EH (cell line): ENCODE results near the gene CALHM2.
"Not testable (repeated sequence)": the region's sequence is repeated elsewhere in the genome, so short reads cannot be mapped to it uniquely, and the experiment has no call there.

Source experiments
- DNase-seq: peaks from one replicate; pipeline ENCODE4 v3.0.0-alpha.2; 2015; ENCODE audit warnings: low read depth

Gene CALHM2

DNA sequence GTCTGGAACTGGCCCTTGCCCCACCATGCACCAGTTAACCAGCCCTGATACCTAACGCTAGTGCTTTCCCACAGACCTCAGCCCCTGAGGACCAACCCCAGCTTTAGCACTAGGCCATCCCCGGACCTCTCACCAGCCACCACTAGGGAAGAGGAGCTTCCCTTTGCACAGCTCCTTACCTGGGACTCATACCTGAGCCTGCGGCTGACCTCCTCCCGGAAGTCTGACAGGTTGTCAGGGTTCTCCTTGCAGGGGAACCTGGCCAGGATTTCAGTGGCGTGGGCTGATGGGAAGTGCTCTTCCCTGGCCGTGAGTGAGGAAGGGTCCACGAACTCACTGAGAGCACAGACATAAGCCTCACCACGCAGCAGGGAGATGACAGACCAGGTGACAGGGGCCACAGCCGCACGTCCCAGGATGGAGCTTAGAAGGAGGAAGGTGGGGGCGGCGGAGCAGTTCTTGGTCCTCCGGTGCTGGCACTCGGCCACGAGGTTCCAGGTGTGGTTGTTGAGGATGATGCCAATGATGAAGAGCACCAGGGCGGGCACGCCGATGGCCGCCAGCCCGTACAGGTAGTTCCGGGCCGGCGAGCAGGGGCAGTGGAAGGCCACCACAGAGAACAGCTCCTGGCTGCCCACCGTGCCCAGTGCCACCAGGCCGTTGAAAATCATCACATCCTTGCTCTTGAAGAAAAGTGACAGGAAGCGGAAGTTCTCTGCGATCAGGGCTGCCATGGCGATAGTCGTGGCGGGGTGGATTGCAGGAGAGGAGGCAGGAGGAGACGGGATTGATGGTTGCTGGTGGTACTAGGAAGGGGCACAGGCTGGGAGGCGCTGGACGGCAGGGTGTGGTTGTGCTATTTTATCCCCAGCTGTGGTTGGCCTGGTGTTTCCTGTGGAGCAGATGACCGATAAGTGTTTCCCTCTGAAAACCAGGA, 2.7 kb downstream of the CALHM2 start:
- DNase-seq: peak; percentile 7

DNA sequence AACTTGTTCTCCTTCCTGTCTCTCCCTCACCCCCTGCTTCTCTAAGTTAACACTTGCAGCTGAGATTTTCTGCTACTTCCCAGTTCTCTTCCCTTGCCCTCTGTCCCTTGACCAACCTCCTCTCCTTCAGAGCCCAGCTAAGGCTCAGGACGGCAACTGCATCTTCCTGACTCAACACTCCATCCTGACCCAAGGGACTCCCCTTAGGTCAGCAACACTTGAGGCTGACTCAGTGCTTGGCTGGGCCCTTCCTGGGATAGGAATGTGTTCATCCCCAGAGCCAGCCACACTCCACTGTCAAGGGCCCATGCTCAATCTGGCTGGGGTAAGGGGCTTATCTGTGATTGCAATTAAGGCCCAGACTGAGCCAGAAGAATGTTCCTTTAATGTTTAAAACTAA, 3.4 kb downstream of the CALHM2 start:
- DNase-seq: peak; percentile 90

- no peak for DNase-seq
Observed at GRCh38 chr10:103447187-103447586, 5.0 kb downstream of the CALHM2 start.

- peak; percentile 90 for DNase-seq
Observed at GRCh38 chr10:103445767-103446567, 6.2 kb downstream of the CALHM2 start.

- no peak for DNase-seq
Observed at GRCh38 chr10:103445366-103445765, 6.8 kb downstream of the CALHM2 start.

GRCh38 chr10:103444478-103444877, 7.7 kb downstream of the CALHM2 start:
- DNase-seq: no peak

GRCh38 chr10:103443475-103444185, 8.5 kb downstream of the CALHM2 start:
- DNase-seq: no peak

DNA sequence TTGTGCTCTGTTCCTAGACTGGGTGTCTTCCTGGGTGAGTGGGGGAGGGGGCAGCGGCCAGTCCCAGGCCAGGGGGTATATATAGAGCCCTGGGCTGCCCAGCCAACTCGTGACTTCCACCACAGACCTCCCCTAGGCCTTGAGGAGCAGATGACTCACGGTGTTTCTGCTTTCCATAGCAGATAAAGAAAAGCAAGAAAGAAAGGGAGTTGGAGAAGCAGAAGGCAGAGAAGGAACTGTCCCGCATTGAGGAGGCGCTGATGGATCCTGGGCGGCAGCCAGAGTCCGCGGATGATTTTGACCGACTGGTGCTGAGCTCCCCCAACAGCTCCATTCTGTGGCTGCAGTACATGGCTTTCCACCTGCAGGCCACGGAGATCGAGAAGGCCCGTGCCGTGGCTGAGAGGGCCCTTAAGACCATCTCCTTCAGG, 10.1 kb downstream of the CALHM2 start:
- peak; percentile 71 for DNase-seq

DNA sequence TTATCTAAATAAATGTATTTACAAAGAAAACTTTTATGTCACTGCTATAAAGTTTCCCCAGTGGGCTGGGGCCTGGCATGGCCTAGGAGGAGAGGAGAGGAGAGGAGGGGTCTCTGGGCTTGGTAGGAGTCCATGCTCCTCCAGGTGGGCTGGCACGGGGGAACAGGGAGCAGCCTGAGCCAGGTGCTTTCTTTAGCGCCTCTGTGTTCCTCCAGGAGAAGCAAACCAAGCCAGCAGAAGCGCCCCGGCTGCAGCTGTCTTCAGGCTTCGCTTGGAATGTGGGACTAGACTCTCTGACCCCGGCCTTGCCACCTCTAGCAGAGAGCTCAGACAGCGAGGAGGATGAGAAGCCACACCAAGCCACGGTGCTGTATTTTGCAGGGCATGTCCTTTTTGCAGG, 10.6 kb downstream of the CALHM2 start:
- DNase-seq: no peak

DNA sequence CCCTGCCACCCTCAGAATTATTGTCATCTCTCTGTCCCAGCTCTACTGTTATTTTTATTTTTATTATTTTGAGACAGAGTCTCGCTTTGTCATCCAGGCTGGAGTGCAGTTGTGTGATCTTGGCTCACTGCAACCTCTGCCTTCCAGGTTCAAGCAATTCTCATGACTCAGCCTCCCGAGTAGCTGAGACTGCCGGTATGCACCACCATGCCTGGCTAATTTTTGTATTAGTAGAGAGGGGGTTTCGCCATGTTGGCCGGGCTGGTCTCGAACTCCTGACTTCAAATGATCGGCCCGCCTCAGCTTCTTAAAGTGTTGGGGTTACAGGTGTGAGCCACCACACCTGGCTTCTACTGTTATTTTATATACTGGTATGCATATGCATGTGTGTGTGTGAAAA, 11.0 kb downstream of the CALHM2 start:
- peak; percentile 35 for DNase-seq

DNA sequence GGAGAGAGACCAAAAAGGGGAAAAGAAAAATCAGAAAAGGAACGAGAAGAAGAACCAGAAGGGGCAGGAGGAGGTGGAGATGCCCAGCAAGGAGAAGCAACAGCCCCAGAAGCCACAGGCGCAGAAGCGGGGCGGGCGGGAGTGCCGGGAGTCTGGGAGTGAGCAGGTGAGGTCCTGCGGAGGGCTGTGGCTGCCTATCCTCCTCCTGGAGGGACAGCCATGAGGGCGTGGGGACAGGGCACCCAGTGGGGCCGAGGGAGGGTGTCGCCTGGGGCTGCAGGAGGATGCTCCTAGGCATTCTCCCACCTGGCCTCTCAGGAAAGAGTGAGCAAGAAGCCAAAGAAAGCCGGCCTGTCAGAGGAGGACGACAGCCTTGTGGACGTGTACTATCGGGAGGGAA, 11.8 kb downstream of the CALHM2 start:
- DNase-seq: no peak

DNA sequence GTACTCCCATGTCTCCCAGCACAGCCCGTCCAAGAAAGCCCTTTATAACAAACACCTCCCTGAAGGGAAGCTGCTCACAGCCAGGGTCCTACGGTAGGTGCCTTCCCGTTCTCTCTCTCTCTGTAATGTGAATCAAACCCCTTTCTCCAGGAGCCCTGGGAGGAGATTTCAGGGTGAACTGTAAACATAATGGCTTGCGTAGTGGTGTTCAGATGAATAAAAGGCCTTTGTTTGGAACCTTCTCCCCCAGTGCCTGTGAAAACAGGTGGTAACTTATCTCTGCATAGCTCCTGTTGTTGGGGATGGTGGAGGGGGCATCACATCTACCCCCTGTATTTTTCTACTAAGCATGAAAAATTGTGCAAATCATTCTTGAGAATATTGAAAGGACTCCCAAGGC, 12.4 kb downstream of the CALHM2 start:
- DNase-seq: no peak

- DNase-seq: no peak
Observed at GRCh38 chr10:103433858-103434257, 18.3 kb downstream of the CALHM2 start.

DNA sequence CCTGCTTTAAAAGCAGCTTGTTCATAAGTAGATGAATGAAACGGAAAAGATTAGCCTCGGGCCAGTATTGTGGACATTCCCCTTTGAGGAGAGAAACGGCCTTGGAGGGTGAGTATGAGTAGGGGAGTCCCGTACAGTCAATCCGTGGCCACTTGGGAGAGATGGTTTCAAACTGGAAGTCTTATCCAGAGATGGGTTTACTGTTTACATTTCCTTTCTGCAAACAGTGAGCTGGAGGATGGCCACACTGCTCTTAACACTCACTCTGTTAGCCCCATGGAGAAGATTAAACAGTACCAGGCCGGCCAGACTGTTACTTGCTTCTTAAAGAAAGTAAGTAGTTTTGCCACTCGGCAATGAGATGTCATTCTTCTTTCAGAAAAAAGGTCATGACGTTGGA, 20.3 kb downstream of the CALHM2 start:
- no peak for DNase-seq

DNA sequence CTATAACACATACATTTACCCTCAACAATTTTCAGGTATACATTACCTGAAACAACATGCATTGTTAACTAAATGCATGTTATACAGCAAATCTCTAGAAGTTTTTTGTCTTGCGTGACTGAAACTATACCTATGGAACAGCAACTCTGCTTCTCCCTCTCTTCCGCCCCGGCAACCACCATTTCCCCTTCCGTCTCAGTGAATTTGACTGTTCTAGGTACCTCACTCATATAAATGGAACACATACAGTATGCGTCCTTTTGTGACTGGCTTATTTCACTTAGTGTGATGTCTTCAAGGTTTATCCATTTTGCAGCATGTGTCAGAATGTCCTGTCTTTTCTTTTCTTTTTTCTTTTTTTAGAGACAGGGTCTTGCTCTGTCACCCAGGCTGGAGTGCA, 22.5 kb downstream of the CALHM2 start:
- no peak for DNase-seq

DNA sequence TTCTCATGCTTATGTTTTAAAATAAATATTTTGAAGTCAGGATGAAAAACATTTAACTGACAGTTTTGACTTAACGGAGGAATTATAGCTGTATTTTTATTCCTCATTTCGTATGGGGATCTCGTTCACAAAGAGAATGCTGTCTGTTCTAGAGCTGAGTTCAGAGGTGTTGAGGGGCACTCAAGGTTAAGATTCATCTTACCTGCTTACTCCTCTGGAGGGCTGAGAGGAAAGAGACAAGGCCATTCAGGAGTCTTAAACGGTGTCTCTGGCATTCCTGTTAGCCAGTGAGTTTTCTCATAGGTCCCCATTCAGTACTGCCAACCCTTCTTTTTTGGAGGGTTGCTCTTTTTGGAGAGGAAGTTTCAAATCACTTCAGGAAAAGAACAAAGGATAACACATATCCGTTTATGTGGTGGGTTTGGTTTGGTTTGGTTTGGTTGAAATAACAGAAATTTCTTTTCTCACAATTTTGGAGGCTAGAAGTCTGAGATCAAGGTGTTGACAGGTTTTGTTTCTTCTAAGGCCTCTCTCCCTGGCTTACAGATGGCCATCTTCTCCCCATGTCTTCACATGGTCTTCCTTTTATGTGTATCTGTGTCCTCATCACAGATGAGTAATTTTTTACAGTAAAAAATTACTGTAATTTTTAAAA, 23.1 kb downstream of the CALHM2 start:
- no peak for DNase-seq

GRCh38 chr10:103427866-103428265, 24.3 kb downstream of the CALHM2 start:
- DNase-seq: no peak

DNA sequence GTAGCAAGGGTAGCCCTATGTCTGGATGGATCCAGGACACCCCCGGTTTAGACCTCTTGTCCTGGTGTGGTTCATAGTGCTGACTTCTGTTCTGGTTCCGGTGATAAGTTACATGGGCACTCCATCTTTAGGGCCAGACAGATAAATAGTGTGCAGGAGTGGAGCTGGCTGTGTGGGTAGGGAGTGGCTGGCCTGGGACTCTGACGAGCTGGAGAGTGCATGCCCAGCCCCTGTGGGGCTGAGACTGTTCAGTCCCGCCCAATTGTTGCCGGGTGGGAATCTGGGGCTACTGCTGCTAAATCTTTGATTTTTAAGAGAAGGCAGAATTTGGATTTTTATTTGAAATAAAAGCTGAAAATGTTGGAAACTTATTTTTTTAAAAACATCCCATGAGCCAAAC, 28.4 kb downstream of the CALHM2 start:
- DNase-seq: no peak

DNA sequence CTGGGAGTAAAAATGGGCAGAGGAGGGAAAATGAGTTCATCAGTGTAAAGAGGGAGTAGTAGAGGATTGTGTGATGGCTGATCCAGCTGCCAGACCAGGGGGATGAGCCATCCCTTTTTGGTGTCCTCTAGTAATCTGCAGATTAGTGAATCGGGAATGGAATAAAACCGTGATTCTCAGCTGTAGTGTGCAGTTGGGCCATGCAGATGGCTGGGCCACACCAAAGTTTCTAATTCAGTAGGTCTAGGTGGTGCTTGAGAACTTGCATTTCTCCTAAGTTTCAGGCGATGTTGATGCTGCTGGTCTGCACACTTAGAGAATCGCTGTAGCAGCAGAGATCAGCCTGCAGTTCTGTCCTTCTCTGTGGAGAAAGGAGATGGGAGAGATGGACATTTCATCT, 33.1 kb downstream of the CALHM2 start:
- no peak for DNase-seq

DNA sequence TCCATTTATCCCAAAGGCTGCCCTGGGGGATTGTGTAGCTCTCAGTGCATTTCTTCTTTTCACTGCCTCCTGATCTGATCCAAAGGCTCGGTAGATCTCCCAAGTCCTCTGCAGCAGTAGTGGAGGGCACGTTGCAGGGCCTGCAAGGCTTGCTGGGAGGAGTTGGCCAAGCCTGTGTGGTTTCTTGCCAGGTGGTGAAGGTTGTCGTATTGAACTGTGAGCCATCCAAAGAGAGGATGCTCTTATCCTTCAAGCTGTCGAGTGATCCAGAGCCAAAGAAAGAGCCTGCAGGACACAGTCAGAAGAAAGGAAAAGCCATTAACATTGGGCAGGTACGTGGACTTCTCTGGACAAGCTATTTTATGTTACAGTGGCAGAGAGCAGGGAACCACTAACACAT, 34.6 kb downstream of the CALHM2 start:
- DNase-seq: no peak

DNA sequence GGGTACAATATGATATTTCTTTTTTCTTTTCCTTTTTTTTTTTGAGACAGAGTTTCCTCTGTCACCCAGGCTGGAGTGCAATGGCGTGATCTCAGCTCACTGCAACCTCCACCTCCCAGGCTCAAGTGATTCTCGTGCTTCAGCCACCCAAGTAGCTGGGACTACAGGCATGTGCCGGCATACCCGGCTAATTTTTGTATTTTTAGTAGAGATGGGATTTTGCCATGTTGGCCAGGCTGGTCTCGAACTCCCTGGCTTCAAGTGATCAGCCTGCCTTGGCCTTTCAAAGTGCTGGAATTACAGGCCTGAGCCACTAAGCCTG, 35.1 kb downstream of the CALHM2 start:
- not testable (repeated sequence) for DNase-seq
